GM21447 (cell line): ENCODE results near the gene DNASE1L2.

Source experiments
- ATAC-seq: cut with Tn5 transposase; IDR thresholded peaks from one replicate; pipeline ENCODE4 v1.9.1; 2021; ENCODE audit not compliant: unreplicated experiment

The DNASE1L2 gene

DNA sequence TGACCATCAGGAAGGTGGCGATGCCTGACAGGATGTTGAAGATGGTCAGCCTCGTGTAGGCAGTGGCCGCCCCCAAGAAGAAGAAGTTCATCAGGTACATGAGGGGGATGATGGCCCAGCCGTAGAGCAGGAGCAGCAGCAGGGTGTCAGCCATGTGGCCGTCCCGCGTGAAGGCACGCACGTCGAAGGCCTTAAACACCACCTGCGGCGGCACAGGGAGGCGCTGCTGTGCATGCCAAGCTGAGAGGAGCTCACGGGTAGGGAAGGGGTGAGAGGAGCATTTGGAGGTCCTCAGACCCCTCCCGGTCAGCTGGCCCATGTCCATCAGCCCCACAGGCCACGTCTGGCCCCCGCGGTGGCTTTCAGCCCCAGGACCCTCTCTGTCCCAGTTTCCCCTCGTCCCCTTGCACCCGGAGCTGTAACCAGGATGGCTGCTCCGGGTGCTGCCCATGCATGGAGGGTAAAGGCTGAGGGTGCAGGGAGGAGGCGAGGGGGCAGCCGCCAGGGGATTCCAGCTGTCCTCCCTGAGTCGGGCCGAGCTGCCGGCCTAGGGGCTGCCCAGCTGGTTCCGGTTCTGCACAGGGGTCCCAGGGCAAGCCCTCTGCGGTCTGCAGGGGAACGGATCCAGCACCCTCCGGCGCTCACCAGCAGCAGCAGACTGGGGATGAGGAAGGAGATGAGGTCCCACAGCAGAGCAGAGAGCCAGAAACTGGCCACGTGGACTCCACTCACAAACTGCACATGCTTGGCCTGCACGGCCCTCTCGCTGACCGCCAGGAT lies 48.7 kb downstream of the DNASE1L2 start:
- no peak for ATAC-seq

DNA sequence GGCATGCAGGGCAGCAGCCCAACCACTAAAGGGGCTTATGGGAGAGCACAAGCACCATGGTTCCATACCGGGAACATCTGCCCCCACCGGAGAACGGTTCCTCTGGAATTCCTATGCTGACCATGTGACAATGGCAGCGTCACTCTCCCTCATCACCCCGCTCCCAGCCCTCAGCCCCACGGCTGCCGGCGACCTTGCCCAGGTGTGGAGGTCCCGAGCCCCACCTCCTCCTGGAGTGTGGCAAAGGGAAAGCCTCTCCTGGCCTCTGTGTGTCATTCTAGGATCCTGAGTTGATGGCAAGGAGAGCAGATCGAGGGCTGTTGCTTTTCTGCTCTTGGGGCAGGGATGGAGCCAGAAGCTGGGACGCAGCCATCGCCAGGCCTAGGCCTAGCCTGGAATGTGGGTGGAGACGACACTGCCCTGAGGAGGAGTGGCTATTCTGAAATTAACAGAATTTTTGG lies 49.5 kb downstream of the DNASE1L2 start:
- no peak for ATAC-seq

DNA sequence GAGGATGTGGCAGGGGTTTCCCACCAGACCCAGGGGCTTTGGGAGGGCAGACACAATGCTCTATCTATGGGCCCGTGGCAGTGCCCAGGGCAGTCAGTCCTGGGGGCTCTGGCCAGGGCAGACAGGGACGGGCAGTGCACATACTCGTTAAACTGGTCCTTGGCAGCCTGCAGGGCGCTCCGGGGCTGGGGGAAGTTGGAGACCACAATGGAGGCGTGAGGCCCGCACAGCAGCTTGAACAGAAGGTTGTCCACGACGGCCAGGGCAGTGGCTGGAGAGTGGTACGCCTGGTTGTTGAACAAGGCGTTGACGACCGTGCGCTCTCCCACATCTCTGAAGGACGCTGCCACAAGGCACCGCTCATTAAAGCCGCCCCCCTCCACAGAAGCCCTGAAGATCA lies 50.3 kb downstream of the DNASE1L2 start:
- no peak for ATAC-seq

DNA sequence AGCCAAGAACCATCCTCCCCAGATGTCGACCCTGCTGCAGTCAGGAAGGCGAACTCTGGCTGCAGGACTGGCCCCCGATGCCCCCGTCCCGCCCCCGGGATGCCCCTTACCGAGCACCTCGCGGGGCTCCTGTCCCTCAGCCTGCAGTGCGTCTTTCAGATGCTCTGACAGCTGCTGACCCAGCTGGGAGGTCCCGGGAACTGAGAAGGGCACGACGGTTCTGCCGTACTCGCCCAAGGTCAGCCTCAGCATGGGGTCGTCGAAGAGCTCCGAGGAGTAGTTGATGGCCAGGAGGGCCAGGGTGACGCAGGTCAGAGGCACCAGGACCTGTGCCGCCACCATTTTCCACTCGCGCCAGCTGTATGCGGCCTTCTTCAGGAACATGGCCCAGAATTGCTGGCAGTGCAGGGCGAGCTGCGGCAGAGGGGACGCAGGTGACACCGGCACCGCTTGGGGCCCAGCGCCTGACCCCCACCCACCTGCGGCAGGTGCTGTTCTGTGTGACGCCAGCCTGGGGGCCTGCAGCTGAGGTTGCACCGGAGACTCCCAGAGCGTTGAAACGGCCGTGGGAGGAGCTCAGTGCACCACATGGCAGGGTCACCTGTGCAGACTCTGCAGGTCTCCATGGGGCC lies 51.8 kb downstream of the DNASE1L2 start:
- no peak for ATAC-seq
